NT2/D1 (cell line): Measurements from ENCODE around the gene LRRC42.

Experiments
- SUZ12 ChIP-seq: IDR thresholded peaks from 2 replicates; pipeline ENCODE4 v1.6.1; 2011; ENCODE audit not compliant: insufficient read length, insufficient read depth; ENCODE audit errors: extremely low read depth
- YY1 ChIP-seq: IDR thresholded peaks from 2 replicates; pipeline ENCODE4 v1.6.1; 2011; ENCODE audit not compliant: insufficient read length, insufficient read depth
- ZNF274 ChIP-seq: IDR thresholded peaks from 2 replicates; pipeline ENCODE4 v1.6.1; 2011; ENCODE audit warnings: mild to moderate bottlenecking, low read depth, low read length

DNA sequence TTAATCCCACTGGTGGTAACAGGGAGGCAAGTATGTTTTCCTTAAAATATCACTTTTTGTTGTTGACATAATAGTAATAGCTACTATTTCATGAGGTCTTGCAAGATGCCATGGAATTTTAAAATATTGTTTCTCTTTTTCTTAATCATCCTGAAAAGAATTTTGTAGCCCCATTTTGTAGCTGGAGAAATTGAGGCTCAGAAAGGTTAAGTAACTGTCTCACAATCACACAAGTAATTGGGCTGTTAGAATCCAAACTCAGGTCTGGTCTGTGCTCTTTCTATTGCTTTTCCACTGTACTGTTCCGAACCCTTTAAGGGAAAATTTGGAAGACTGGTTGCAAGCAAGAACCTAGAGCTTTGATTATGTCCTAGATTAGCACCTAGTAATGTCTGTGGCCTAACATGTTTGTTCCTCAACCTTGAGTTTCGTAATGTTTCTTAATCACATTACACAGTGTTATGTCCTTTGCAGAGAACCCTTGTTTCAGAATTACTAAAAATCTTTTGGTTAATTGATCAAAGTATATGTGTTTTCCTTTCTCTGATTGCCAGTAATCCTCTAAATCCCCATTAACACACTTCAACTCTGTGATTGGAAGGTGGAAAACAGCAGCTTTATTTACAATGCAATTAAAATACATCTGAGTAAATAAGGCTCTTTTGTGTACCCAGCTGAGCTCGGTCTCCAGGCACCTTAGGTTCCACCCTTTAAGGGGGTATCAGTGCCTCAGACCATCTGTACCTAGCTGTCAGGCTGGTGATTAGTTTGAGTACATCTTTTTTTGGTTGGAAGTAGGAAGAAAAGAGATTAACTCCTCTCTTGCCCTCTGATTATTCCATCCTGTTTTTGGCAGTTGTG, 10.4 kb downstream of the LRRC42 start:
- TF ChIP-seq YY1 (no peak), ZNF274 (no peak), SUZ12 (no peak)
